ENCODE results near the gene ZC3H12D. TPM values are rescaled to one million over a fixed set of nuclear protein-coding genes. Genes with fewer than 3 reads are reported as not detected.
A peak's percentile ranks its signal among the peaks of the same experiment; 100 is the strongest.

ZC3H12D gene
- polyA plus RNA-seq (2012; ENCODE audit: insufficient read length, low read depth), result not detected

- TF ChIP-seq FOXP2 (optimal IDR thresholded peaks at IDR 0.05; ENCODE audit: borderline replicate concordance, extremely low read depth, extremely low read length, insufficient read depth) (peak; percentile 49), SIN3A (IDR thresholded peaks at IDR 0.05; ENCODE audit: borderline replicate concordance, insufficient read depth, low read length) (no peak; the same call in 1 of the 2 replicates), TAF1 (IDR thresholded peaks at IDR 0.05; ENCODE audit: borderline replicate concordance, insufficient read depth, low read length) (no peak)
Observed at GRCh38 chr6:149484733-149485700, at the start of gene ZC3H12D. Gene ZC3H12D (minus strand): TSS chr6:149485014. CDS start chr6:149474543, 10,471 bp downstream.

DNA sequence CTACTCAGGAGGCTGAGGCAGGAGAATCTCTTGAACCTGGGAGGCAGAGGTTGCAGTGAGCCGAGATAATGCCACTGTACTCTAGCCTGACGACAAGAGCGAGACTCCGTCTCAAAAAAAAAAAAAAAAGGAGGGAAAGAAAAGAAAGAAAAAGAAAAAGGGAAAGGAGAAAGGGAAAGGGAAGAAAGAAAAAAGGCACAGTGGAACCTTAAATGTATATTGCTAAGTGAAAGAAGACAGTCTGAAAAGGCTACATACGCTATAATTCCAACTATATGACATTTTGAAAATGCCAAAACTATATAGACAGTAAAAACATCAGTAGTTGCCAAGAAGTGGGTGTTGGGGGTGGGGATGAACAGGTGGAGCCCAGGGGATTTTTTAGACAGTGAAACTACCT is 44.8 kb upstream of the ZC3H12D start:
- TF ChIP-seq FOXP2 (optimal IDR thresholded peaks at IDR 0.05; ENCODE audit: borderline replicate concordance, extremely low read depth, extremely low read length, insufficient read depth) (no peak), REST (IDR thresholded peaks at IDR 0.05; ENCODE audit: insufficient read depth in 1 of 2, low read depth in 2 of 2, low read length in 2 of 2) (no peak)

DNA sequence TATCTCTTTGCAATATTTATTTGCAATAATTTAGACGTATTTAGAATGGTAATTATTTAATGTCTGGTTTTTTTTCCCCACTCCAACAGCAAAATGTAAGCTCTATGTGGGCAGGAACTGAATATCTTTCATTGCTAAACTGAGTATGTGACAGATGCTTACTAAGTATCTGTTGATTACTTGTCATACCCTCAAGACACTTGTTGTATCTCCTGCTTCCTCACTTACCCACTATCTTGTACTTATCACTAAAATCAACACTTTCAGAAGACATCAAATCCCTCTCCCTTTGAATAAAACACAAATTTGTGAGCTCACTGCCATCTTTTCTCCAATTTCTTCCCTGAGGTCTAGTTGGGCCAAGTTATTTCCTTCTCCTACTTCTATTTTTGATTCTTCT is 30.7 kb upstream of the ZC3H12D start:
- TF ChIP-seq REST (IDR thresholded peaks at IDR 0.05; ENCODE audit: insufficient read depth in 1 of 2, low read depth in 2 of 2, low read length in 2 of 2), result no peak
- no peak for TF ChIP-seq POLR2AphosphoS5 (IDR thresholded peaks at IDR 0.05; ENCODE audit: low read depth, low read length)
- no peak for TF ChIP-seq FOXP2 (optimal IDR thresholded peaks at IDR 0.05; ENCODE audit: borderline replicate concordance, extremely low read depth, extremely low read length, insufficient read depth)
- TF ChIP-seq SIN3A (IDR thresholded peaks at IDR 0.05; ENCODE audit: borderline replicate concordance, insufficient read depth, low read length), result no peak
- TF ChIP-seq TAF1 (IDR thresholded peaks at IDR 0.05; ENCODE audit: borderline replicate concordance, insufficient read depth, low read length), result no peak

DNA sequence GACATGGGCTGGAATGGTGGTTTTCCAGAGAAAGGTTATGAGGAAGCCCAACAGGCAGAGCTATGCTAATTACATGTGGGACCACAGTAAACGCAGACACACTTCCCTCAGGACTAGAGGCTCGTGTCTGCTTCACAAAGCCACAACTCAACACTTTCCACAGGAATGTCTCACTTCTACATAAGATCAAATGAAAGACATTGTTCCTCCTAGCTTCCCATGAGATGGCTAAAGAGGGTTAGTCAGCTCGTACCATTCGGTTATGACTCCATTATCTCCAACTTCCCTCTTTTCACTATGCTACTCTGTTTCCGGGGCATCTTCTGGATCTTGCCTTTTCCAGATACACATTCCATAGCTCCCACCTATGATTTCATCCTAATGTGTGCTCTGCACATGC is 29.1 kb upstream of the ZC3H12D start:
- TF ChIP-seq POLR2AphosphoS5 (IDR thresholded peaks at IDR 0.05; ENCODE audit: low read depth, low read length) (no peak), REST (IDR thresholded peaks at IDR 0.05; ENCODE audit: insufficient read depth in 1 of 2, low read depth in 2 of 2, low read length in 2 of 2) (no peak), SIN3A (IDR thresholded peaks at IDR 0.05; ENCODE audit: borderline replicate concordance, insufficient read depth, low read length) (no peak), TAF1 (IDR thresholded peaks at IDR 0.05; ENCODE audit: borderline replicate concordance, insufficient read depth, low read length) (no peak), FOXP2 (optimal IDR thresholded peaks at IDR 0.05; ENCODE audit: borderline replicate concordance, extremely low read depth, extremely low read length, insufficient read depth) (no peak)

DNA sequence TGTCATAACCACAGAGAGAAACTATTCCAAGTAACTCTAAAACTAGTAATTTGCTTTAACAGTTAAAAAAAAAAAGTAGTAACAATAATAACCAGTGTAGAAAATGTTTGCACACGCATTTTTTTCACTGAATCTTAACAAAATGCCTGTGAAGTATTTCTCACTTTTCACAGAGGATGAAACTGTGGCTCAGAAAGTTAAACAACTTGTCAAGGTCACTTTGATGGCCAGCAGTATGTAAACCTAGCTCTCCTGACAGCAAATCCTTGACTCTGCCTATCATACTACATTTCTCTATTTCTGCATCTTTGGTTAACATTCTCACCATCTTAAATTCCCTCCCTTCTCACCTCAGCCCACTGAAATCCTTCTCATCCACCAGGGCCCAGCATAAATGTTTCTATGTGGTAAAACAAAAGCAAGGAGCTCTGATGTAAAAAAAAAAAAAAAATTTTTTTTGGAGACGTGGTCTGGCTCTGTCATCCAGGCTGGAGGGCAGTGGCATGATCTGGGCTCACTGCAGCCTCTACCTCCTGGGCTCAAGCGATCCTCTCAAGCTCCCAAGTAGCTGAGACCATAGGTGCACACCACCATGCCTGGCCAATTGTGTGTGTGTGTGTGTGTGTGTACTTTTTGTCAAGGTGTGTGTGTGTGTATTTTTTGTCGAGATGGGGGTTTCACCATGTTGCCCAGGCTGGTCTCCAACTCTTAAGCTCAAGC is 26.1 kb upstream of the ZC3H12D start:
- no peak for TF ChIP-seq FOXP2 (optimal IDR thresholded peaks at IDR 0.05; ENCODE audit: borderline replicate concordance, extremely low read depth, extremely low read length, insufficient read depth)
- no peak for TF ChIP-seq SIN3A (IDR thresholded peaks at IDR 0.05; ENCODE audit: borderline replicate concordance, insufficient read depth, low read length)
- TF ChIP-seq REST (IDR thresholded peaks at IDR 0.05; ENCODE audit: insufficient read depth in 1 of 2, low read depth in 2 of 2, low read length in 2 of 2), result no peak
- no peak for TF ChIP-seq POLR2AphosphoS5 (IDR thresholded peaks at IDR 0.05; ENCODE audit: low read depth, low read length)
- TF ChIP-seq TAF1 (IDR thresholded peaks at IDR 0.05; ENCODE audit: borderline replicate concordance, insufficient read depth, low read length), result no peak

Measured in PFSK-1 (cell line).